ENCODE results near the gene PSMC1. TPM values are rescaled to one million over a fixed set of nuclear protein-coding genes. Genes with fewer than 3 reads are reported as not detected.

PSMC1 gene
- polyA plus RNA-seq, 1 donor from 2014 or later = 287 TPM

DNA sequence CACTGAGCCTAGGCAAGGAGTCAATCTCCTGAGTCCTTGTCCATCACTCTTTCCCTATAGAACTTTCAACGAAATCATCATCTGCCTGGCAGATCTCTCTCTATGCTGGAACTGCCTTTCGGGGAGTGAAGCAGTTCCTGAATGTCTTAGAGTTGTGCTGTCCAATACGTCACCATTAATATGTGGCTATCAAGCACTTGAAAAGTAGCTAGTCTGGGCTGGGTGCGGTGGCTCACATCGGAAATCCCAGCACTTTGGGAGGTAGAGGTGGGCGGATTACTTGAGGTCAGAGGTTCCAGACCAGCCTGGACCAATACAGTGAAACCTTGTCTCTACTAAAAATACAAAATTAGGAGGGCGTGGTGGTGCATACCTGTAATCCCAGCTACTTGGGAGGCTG is 40.3 kb downstream of the PSMC1 start:
- TF ChIP-seq, protein P1, sequence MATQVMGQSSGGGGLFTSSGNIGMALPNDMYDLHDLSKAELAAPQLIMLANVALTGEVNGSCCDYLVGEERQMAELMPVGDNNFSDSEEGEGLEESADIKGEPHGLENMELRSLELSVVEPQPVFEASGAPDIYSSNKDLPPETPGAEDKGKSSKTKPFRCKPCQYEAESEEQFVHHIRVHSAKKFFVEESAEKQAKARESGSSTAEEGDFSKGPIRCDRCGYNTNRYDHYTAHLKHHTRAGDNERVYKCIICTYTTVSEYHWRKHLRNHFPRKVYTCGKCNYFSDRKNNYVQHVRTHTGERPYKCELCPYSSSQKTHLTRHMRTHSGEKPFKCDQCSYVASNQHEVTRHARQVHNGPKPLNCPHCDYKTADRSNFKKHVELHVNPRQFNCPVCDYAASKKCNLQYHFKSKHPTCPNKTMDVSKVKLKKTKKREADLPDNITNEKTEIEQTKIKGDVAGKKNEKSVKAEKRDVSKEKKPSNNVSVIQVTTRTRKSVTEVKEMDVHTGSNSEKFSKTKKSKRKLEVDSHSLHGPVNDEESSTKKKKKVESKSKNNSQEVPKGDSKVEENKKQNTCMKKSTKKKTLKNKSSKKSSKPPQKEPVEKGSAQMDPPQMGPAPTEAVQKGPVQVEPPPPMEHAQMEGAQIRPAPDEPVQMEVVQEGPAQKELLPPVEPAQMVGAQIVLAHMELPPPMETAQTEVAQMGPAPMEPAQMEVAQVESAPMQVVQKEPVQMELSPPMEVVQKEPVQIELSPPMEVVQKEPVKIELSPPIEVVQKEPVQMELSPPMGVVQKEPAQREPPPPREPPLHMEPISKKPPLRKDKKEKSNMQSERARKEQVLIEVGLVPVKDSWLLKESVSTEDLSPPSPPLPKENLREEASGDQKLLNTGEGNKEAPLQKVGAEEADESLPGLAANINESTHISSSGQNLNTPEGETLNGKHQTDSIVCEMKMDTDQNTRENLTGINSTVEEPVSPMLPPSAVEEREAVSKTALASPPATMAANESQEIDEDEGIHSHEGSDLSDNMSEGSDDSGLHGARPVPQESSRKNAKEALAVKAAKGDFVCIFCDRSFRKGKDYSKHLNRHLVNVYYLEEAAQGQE (IDR thresholded peaks at IDR 0.05; ENCODE audit: borderline replicate concordance) = no peak
- no peaks in the 10 kb centered on the region for H3K79me2 ChIP-seq (replicated peaks; ENCODE audit: insufficient read depth, low read length)
- H3K27ac ChIP-seq (ENCODE audit: low read length) = no peak overlapping the region
- H3K4me3 ChIP-seq (ENCODE audit: low read length) = no peak overlapping the region
- H2AFZ ChIP-seq (ENCODE audit: low read depth, low read length) = no peak overlapping the region
- H4K20me1 ChIP-seq (ENCODE audit: insufficient read depth) = no peaks in the 10 kb centered on the region
- H3F3A ChIP-seq (ENCODE audit: insufficient read depth, low read length, poor library complexity, severe bottlenecking) = no peaks in the 10 kb centered on the region
- H3K9me3 ChIP-seq (ENCODE audit: low read length) = no peaks in the 10 kb centered on the region
- H3K9ac ChIP-seq (ENCODE audit: low read length) = no peak overlapping the region
- H3K27me3 ChIP-seq (ENCODE audit: insufficient read depth, low read depth, low read length) = no peaks in the 10 kb centered on the region
- H3K4me2 ChIP-seq (ENCODE audit: low read length) = no peak overlapping the region
- peaks cover 7% of the 10 kb centered on the region for H3K36me3 ChIP-seq (ENCODE audit: insufficient read depth, low read length)
- no peaks in the 10 kb centered on the region for H3K9me2 ChIP-seq (ENCODE audit: insufficient read depth, low read length)

DNA sequence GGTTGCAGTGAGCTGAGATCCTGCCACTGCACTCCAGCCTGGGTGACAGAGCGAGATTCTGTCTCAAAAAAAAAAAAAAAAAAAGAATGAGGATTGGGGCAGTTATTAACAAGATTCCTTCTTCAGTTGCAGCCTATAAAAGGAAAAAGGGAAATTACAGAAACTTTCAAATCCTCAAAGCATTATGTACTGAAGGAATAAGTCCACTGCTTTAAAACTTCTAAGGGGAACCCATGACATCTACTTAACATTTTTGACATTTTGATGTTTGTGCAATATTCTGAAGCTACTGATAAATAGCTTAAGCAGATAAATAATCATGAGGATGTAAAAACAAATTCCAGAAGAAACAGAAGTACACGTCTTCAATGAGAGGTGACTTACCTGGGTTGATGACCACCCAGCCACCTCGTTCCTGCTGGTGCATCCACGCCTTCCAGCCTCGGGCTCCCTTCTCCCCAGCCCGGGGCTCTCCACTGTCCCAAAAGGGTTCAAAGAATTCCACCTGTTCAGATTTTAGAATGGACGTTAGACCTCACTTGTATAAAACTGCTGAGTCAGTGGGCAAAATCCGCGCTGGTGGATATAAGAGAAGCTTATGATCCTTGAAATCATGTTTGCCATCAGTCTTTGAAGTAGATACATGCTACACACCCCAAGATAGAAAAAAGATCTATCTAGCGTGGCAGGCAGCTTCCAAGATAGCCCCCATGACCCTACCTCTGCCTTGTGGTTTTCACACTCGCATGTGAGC is 41.7 kb downstream of the PSMC1 start:
- H3K27me3 ChIP-seq (ENCODE audit: insufficient read depth, low read depth, low read length) = no peaks in the 10 kb centered on the region
- no peak overlapping the region for H2AFZ ChIP-seq (ENCODE audit: low read depth, low read length)
- no peaks in the 10 kb centered on the region for H3K9me2 ChIP-seq (ENCODE audit: insufficient read depth, low read length)
- no peak overlapping the region for H3K4me3 ChIP-seq (ENCODE audit: low read length)
- H3K4me2 ChIP-seq (ENCODE audit: low read length) = no peak overlapping the region
- no peaks in the 10 kb centered on the region for H3K9me3 ChIP-seq (ENCODE audit: low read length)
- H4K20me1 ChIP-seq (ENCODE audit: insufficient read depth) = no peaks in the 10 kb centered on the region
- no peak overlapping the region for H3K9ac ChIP-seq (ENCODE audit: low read length)
- H3K36me3 ChIP-seq (ENCODE audit: insufficient read depth, low read length) = peaks cover 7% of the 10 kb centered on the region
- TF ChIP-seq RAD21 (conservative IDR thresholded peaks at IDR 0.05) (no peak), POLR2AphosphoS5 (IDR thresholded peaks at IDR 0.05) (no peak), EZH2 (IDR thresholded peaks at IDR 0.05; ENCODE audit: borderline replicate concordance, insufficient read depth, low read length, poor library complexity, severe bottlenecking) (no peak), EP300 (conservative IDR thresholded peaks at IDR 0.05; ENCODE audit: poor library complexity, severe bottlenecking) (no peak)
- TF ChIP-seq, protein P2, sequence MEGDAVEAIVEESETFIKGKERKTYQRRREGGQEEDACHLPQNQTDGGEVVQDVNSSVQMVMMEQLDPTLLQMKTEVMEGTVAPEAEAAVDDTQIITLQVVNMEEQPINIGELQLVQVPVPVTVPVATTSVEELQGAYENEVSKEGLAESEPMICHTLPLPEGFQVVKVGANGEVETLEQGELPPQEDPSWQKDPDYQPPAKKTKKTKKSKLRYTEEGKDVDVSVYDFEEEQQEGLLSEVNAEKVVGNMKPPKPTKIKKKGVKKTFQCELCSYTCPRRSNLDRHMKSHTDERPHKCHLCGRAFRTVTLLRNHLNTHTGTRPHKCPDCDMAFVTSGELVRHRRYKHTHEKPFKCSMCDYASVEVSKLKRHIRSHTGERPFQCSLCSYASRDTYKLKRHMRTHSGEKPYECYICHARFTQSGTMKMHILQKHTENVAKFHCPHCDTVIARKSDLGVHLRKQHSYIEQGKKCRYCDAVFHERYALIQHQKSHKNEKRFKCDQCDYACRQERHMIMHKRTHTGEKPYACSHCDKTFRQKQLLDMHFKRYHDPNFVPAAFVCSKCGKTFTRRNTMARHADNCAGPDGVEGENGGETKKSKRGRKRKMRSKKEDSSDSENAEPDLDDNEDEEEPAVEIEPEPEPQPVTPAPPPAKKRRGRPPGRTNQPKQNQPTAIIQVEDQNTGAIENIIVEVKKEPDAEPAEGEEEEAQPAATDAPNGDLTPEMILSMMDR (IDR thresholded peaks at IDR 0.05; ENCODE audit: poor library complexity, severe bottlenecking) = no peak
- no peaks in the 10 kb centered on the region for H3F3A ChIP-seq (ENCODE audit: insufficient read depth, low read length, poor library complexity, severe bottlenecking)
- no peaks in the 10 kb centered on the region for H3K79me2 ChIP-seq (replicated peaks; ENCODE audit: insufficient read depth, low read length)
- no peak overlapping the region for H3K27ac ChIP-seq (ENCODE audit: low read length)

DNA sequence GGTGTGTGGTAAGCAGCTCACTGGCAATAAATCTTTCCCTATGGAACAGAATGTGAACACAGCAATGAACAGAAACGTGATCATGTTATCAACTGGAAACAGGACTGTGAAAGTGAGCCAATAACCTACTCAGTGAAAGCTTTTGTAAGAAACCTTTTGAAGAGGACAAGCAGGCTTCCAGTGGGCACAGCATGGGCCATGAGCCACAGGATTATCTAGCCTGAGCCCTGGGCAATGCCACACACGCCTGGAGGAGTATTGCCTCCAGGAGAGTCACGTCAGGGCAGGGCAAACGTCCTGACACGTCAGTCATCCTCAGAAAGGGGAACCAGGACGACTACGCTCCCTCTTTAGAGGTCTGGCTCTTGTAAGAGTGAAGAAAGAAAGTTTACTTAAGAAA is 43.1 kb downstream of the PSMC1 start:
- Histone ChIP-seq H3K9me2 (ENCODE audit: insufficient read depth, low read length) (no peaks in the 10 kb centered on the region), H3F3A (ENCODE audit: insufficient read depth, low read length, poor library complexity, severe bottlenecking) (no peaks in the 10 kb centered on the region), H3K27ac (ENCODE audit: low read length) (no peak overlapping the region), H3K4me2 (ENCODE audit: low read length) (no peak overlapping the region), H3K79me2 (replicated peaks; ENCODE audit: insufficient read depth, low read length) (no peaks in the 10 kb centered on the region), H3K36me3 (ENCODE audit: insufficient read depth, low read length) (peaks cover under 1% of the 10 kb centered on the region), H2AFZ (ENCODE audit: low read depth, low read length) (no peak overlapping the region), H3K9me3 (ENCODE audit: low read length) (no peaks in the 10 kb centered on the region), H3K27me3 (ENCODE audit: insufficient read depth, low read depth, low read length) (no peaks in the 10 kb centered on the region), H3K9ac (ENCODE audit: low read length) (no peak overlapping the region), H3K4me3 (ENCODE audit: low read length) (no peak overlapping the region), H4K20me1 (ENCODE audit: insufficient read depth) (no peaks in the 10 kb centered on the region)
- TF ChIP-seq SMC3 (conservative IDR thresholded peaks at IDR 0.05; ENCODE audit: poor library complexity) (no peak), MXI1 (conservative IDR thresholded peaks at IDR 0.05; ENCODE audit: poor library complexity, severe bottlenecking) (no peak), EP300 (conservative IDR thresholded peaks at IDR 0.05; ENCODE audit: poor library complexity, severe bottlenecking) (no peak), RAD21 (conservative IDR thresholded peaks at IDR 0.05) (no peak), POLR2AphosphoS5 (IDR thresholded peaks at IDR 0.05) (no peak), EZH2 (IDR thresholded peaks at IDR 0.05; ENCODE audit: borderline replicate concordance, insufficient read depth, low read length, poor library complexity, severe bottlenecking) (no peak), TAF1 (IDR thresholded peaks at IDR 0.05; ENCODE audit: low read depth) (no peak)
- TF ChIP-seq, protein P2 (IDR thresholded peaks at IDR 0.05; ENCODE audit: poor library complexity, severe bottlenecking) = no peak
- TF ChIP-seq, protein P1 (IDR thresholded peaks at IDR 0.05; ENCODE audit: borderline replicate concordance) = no peak
